ENCODE data around the gene CCDC175.
A peak's percentile ranks its signal among the peaks of the same experiment; 100 is the strongest.

Gene CCDC175

DNA sequence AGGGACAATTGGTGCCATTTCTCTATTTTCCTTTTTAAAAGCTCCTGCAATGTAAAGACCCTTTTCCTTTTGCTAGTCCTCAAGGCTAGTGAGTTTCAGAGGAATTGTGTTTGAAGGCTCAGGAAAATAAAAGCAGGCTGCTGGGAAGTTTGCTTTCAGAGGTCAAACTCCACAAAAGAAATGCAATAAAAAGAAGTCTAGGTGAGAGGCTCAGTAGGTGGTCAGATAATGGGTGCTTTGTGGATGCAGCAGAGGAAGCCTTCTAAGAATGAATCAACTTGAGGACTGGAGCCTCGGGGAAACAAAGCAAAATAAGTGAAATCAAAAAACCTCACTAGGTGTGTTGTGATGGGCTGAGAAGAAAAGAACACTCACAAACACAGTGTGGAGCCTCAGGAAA lies 10.3 kb downstream of the CCDC175 start:
- no peak overlapping the region for H3K27ac ChIP-seq
- H3K9me3 ChIP-seq (ENCODE audit: low read depth, low read length) = no peaks in the 10 kb centered on the region
- H3K36me3 ChIP-seq (ENCODE audit: insufficient read depth, low read length) = no peaks in the 10 kb centered on the region
- H3K9ac ChIP-seq (ENCODE audit: insufficient read length) = no peak overlapping the region
- no peak overlapping the region for H3K4me3 ChIP-seq
- no peak for DNase-seq (ENCODE audit: low read depth, low spot score)
- no peak for TF ChIP-seq FOXP2 (optimal IDR thresholded peaks at IDR 0.05; ENCODE audit: control extremely low read depth, extremely low read length, insufficient read depth)
- TF ChIP-seq POLR2AphosphoS5 (IDR thresholded peaks at IDR 0.05; ENCODE audit: borderline replicate concordance, low read depth, low read length) = no peak
- TF ChIP-seq EZH2 (IDR thresholded peaks at IDR 0.05) = no peak

DNA sequence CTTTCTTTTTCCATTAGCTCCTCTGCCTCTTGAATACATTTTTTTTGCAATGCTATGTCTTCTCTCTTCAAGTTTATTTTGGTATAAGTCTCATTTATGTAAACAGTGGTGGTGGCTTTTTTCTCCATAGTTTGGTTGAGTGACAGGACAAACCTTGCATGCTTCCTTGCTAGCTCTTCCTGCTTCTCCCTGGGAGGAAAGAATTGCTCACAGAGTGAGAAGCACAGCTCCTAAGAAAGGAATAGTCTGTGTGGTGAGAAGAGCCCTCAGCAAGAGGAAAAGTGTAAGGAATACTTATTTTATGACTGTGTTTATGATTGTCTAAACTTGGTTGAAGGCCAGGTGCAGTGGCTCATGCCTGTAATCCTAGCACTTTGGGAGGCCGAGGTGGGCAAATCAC lies 11.5 kb downstream of the CCDC175 start:
- DNase-seq (ENCODE audit: low read depth, low spot score) = no peak
- no peak for TF ChIP-seq FOXP2 (optimal IDR thresholded peaks at IDR 0.05; ENCODE audit: control extremely low read depth, extremely low read length, insufficient read depth)
- no peak for TF ChIP-seq POLR2AphosphoS5 (IDR thresholded peaks at IDR 0.05; ENCODE audit: borderline replicate concordance, low read depth, low read length)
- TF ChIP-seq EZH2 (IDR thresholded peaks at IDR 0.05) = no peak
- Histone ChIP-seq H3K9me3 (ENCODE audit: low read depth, low read length) (no peaks in the 10 kb centered on the region), H3K36me3 (ENCODE audit: insufficient read depth, low read length) (no peaks in the 10 kb centered on the region), H3K9ac (ENCODE audit: insufficient read length) (no peak overlapping the region), H3K4me3 (no peak overlapping the region), H3K27ac (no peak overlapping the region)

- no peaks in the 10 kb centered on the region for H3K36me3 ChIP-seq (ENCODE audit: insufficient read depth, low read length)
- DNase-seq (ENCODE audit: low read depth, low spot score) = no peak
- H3K4me3 ChIP-seq = peak overlapping the region; percentile 14; the same call in 1 of the 2 replicates
- no peak overlapping the region for H3K27ac ChIP-seq
- H3K9ac ChIP-seq (ENCODE audit: insufficient read length) = no peak overlapping the region
- no peaks in the 10 kb centered on the region for H3K9me3 ChIP-seq (ENCODE audit: low read depth, low read length)
- TF ChIP-seq FOXP2 (optimal IDR thresholded peaks at IDR 0.05; ENCODE audit: control extremely low read depth, extremely low read length, insufficient read depth) = peak; percentile 49
- TF ChIP-seq POLR2AphosphoS5 (IDR thresholded peaks at IDR 0.05; ENCODE audit: borderline replicate concordance, low read depth, low read length) = no peak
Measured at GRCh38 chr14:59564366-59564765, 12.2 kb downstream of the CCDC175 start.

- Histone ChIP-seq H3K27ac (no peak overlapping the region), H3K4me3 (no peak overlapping the region), H3K9ac (ENCODE audit: insufficient read length) (no peak overlapping the region), H3K36me3 (ENCODE audit: insufficient read depth, low read length) (no peaks in the 10 kb centered on the region), H3K9me3 (ENCODE audit: low read depth, low read length) (no peaks in the 10 kb centered on the region)
- no peak for DNase-seq (ENCODE audit: low read depth, low spot score)
- no peak for TF ChIP-seq EZH2 (IDR thresholded peaks at IDR 0.05)
- TF ChIP-seq POLR2AphosphoS5 (IDR thresholded peaks at IDR 0.05; ENCODE audit: borderline replicate concordance, low read depth, low read length) = no peak
- TF ChIP-seq FOXP2 (optimal IDR thresholded peaks at IDR 0.05; ENCODE audit: control extremely low read depth, extremely low read length, insufficient read depth) = no peak
Measured at GRCh38 chr14:59547310-59547709, 29.3 kb downstream of the CCDC175 start.

DNA sequence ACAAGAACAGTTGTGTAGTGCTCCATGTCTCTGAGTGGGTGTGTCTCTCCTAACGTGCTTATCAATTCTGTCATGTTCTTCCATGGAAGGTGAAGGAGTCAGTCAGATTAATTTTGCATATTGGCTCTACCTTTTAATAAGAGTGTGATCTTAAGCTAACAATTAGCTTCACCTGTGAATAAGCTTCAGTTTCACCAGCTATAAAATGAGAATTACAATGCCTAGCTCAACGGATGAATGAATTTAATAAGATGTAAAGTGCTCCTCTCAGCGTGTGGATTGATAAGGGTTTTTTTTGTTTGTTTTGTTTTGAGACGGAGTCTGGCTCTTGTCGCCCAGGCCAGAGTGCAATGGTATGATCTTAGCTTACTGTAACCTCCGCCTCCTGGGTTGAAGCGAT lies 32.7 kb downstream of the CCDC175 start:
- no peak overlapping the region for H3K9ac ChIP-seq (ENCODE audit: insufficient read length)
- H3K4me3 ChIP-seq = no peak overlapping the region
- TF ChIP-seq POLR2AphosphoS5 (IDR thresholded peaks at IDR 0.05; ENCODE audit: borderline replicate concordance, low read depth, low read length) = no peak
- TF ChIP-seq EZH2 (IDR thresholded peaks at IDR 0.05) = no peak
- no peak for DNase-seq (ENCODE audit: low read depth, low spot score)
- no peak overlapping the region for H3K27ac ChIP-seq
- H3K36me3 ChIP-seq (ENCODE audit: insufficient read depth, low read length) = no peaks in the 10 kb centered on the region
- no peaks in the 10 kb centered on the region for H3K9me3 ChIP-seq (ENCODE audit: low read depth, low read length)

GRCh38 chr14:59541731-59542130 lies 34.9 kb downstream of the CCDC175 start:
- H3K9ac ChIP-seq (ENCODE audit: insufficient read length) = no peak overlapping the region
- peak overlapping the region; percentile 87 for H3K27ac ChIP-seq
- no peak for TF ChIP-seq EZH2 (IDR thresholded peaks at IDR 0.05)
- H3K9me3 ChIP-seq (ENCODE audit: low read depth, low read length) = no peaks in the 10 kb centered on the region
- peak overlapping the region; percentile 55 for H3K4me3 ChIP-seq
- H3K36me3 ChIP-seq (ENCODE audit: insufficient read depth, low read length) = no peaks in the 10 kb centered on the region
- DNase-seq (ENCODE audit: low read depth, low spot score) = peak; percentile 63

DNA sequence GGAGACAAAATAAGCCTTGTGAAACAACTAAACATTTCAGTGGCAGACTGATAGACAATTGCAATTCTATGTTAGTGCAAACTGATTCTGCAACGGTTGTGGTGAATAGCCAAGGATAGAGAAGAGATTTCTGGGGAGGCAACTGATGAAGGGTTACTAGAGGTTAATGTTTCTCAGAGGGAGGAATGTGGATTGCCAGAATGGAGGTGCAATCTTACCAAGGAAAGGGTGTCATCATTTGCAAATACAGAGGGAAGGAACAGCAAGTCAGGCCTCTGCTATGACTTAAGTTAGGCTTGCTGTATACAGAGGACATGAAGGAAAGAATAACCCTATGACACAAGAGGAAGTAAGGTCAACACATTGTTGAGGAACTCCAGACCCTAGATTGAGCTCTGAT lies 35.8 kb downstream of the CCDC175 start:
- TF ChIP-seq POLR2AphosphoS5 (IDR thresholded peaks at IDR 0.05; ENCODE audit: borderline replicate concordance, low read depth, low read length) (no peak), FOXP2 (optimal IDR thresholded peaks at IDR 0.05; ENCODE audit: control extremely low read depth, extremely low read length, insufficient read depth) (no peak), EZH2 (IDR thresholded peaks at IDR 0.05) (no peak)
- peak overlapping the region; percentile 23; the same call in 1 of the 2 replicates for H3K4me3 ChIP-seq
- no peaks in the 10 kb centered on the region for H3K36me3 ChIP-seq (ENCODE audit: insufficient read depth, low read length)
- H3K27ac ChIP-seq = peak overlapping the region; percentile 87
- DNase-seq (ENCODE audit: low read depth, low spot score) = no peak
- no peak overlapping the region for H3K9ac ChIP-seq (ENCODE audit: insufficient read length)
- no peaks in the 10 kb centered on the region for H3K9me3 ChIP-seq (ENCODE audit: low read depth, low read length)

- H3K4me3 ChIP-seq = no peak overlapping the region
- H3K9me3 ChIP-seq (ENCODE audit: low read depth, low read length) = no peaks in the 10 kb centered on the region
- no peak for TF ChIP-seq EZH2 (IDR thresholded peaks at IDR 0.05)
- no peak for TF ChIP-seq FOXP2 (optimal IDR thresholded peaks at IDR 0.05; ENCODE audit: control extremely low read depth, extremely low read length, insufficient read depth)
- TF ChIP-seq POLR2AphosphoS5 (IDR thresholded peaks at IDR 0.05; ENCODE audit: borderline replicate concordance, low read depth, low read length) = no peak
- no peaks in the 10 kb centered on the region for H3K36me3 ChIP-seq (ENCODE audit: insufficient read depth, low read length)
- no peak overlapping the region for H3K9ac ChIP-seq (ENCODE audit: insufficient read length)
- no peak for DNase-seq (ENCODE audit: low read depth, low spot score)
- H3K27ac ChIP-seq = no peak overlapping the region
Measured at GRCh38 chr14:59538936-59539335, 37.7 kb downstream of the CCDC175 start.

DNA sequence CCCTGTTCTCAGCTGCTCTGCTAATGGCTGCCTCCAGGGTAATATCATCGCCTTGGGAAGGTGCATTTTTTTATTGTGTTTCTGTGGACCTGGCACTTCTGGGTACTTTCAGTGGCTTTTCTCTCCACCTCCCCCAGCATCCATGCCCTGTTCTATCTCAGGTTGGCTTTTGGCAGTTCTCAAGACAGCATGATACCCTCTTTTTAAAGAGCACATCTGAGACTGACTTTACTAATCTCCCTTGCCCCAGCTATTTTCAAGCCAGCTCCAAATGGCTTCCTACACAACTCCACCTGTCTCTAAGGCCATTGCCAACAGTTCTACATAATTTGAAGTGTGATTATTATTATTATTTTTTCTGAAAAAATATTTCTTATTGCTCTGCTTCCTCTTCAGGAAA lies 39.1 kb downstream of the CCDC175 start:
- Histone ChIP-seq H3K9ac (ENCODE audit: insufficient read length) (no peak overlapping the region), H3K9me3 (ENCODE audit: low read depth, low read length) (no peaks in the 10 kb centered on the region), H3K27ac (no peak overlapping the region), H3K4me3 (no peak overlapping the region), H3K36me3 (ENCODE audit: insufficient read depth, low read length) (no peaks in the 10 kb centered on the region)
- no peak for TF ChIP-seq POLR2AphosphoS5 (IDR thresholded peaks at IDR 0.05; ENCODE audit: borderline replicate concordance, low read depth, low read length)
- TF ChIP-seq EZH2 (IDR thresholded peaks at IDR 0.05) = no peak
- no peak for TF ChIP-seq FOXP2 (optimal IDR thresholded peaks at IDR 0.05; ENCODE audit: control extremely low read depth, extremely low read length, insufficient read depth)
- no peak for DNase-seq (ENCODE audit: low read depth, low spot score)
